NCI-H146 treated with DMSO at 0.1 percent for 48 hours (cell line): ENCODE results near the gene FARS2.
A peak's percentile ranks its signal among the peaks of the same experiment; 100 is the strongest.

Experiments used
- DNase-seq: peaks from one replicate; lab custom pipeline; 2025; ENCODE audit not compliant: unreplicated experiment; lab: John Stamatoyannopoulos, UW

Gene FARS2

GRCh38 chr6:5365436-5366195 lies 104.3 kb downstream of the FARS2 start:
- DNase-seq = no peak

DNA sequence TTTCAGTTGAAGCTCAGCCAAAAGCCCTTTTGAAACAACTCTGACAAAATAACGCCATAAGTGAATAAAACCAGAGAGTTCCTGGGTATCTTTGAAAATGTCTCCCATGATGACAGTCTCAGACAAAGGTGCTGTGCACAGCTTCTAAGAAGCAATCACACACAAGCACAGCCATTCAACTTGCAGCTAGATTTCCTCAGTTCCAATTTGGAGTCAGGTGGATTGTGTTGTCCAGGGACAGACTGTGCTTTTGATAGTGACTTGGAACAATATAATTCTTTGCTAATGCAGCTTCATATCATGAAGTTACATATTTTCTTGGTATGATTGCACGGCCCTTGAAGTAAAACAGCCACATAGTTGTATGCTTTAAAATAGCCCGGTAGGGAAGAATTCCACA lies 105.6 kb downstream of the FARS2 start:
- DNase-seq = no peak

GRCh38 chr6:5367510-5367909 lies 106.2 kb downstream of the FARS2 start:
- no peak for DNase-seq

- no peak for DNase-seq
Observed at GRCh38 chr6:5373430-5373829, 112.1 kb downstream of the FARS2 start.

- DNase-seq = no peak
Observed at GRCh38 chr6:5378331-5378730, 117.0 kb downstream of the FARS2 start.

DNA sequence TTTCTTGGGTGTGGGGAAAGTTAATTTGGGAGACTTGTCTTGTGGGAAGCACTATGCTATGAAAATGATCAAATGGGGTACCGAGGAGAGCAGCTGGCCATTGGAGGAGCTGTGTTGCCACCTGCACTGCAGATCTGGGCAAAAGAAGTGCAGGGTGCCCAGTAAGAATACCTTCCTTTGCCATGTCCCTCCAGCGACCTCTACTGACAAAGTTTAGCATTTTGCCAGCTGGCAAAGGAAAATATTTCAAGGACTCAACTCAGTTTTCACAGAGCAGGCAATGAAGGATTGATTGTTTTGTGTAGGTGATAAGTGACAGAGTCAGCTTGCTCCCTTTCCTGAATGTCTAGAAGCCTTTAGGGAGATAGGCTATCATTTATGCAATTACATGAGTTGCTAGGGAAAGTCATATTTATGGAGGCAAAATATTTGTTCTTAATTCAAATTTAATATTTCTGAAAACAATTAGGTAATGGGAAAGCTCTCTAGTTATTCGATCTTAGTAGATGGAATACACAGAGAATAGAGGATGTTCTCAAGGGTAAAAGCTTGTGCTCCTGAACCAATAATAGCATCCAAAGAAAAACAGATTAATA lies 118.4 kb downstream of the FARS2 start:
- DNase-seq = no peak

DNA sequence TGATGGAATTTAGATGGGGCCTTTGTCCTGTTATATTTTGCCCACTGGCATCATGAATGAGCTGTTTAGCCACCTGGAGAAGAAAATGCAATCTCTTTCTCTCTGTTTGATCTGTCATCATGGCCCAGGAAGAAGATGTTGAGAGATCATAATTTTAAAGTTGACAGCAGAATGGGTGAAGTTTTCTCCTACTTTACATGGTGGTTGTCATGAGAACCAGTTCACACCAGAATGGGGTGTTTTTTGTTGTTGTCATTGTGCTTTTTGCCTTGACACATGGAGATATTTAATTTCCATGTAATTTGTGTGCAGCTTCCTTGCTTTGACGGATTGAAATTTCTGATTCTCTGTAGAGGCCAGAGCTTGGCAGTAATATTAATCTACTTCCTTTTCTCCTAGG lies 122.5 kb downstream of the FARS2 start:
- no peak for DNase-seq

DNA sequence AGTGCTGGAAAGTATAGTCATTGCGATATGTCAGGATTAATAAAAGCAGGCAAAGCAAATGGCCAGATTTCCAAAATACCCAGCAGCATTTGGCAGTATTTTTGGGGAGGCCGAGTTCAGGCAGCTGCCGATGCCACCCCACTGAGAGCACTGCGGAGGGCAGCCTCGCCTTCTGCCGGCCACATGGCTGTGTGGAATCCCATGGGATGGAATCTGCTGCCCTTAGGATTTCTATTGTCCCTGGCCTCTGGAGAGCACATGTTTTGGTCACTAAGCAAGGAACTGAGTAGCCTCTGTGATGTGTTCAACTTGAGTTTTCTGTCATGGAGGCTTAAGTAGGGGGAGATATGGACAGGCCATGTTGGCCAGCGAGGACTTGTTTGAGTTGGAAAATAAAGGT lies 123.0 kb downstream of the FARS2 start:
- DNase-seq = no peak

- DNase-seq = no peak
Observed at GRCh38 chr6:5388326-5388725, 127.0 kb downstream of the FARS2 start.

GRCh38 chr6:5389086-5389745 lies 127.9 kb downstream of the FARS2 start:
- no peak for DNase-seq

DNA sequence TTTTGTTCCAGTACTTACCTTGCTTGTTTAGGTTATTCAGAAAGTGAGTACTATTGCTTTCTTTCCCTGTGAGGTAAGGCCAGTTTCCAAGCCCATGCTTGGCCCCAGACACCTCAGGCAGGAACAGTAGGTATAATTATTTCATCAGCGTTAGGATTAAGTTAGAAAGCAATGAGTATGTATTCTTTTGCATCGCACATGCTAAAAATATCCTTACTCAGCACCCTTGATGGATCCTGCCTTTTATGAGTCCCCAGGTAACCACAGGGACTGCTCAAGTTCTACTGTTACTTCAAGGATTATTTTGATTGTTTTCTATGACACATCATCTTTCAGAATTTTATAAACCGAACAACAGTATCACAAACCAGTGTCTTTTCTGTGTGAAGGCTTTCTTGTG lies 128.9 kb downstream of the FARS2 start:
- no peak for DNase-seq

- DNase-seq = no peak
Observed at GRCh38 chr6:5394280-5394679, 133.0 kb downstream of the FARS2 start.

- DNase-seq = no peak
Observed at GRCh38 chr6:5395719-5396118, 134.4 kb downstream of the FARS2 start.

GRCh38 chr6:5398530-5398929 lies 137.2 kb downstream of the FARS2 start:
- peak; percentile 20 for DNase-seq

- DNase-seq = no peak
Observed at GRCh38 chr6:5399391-5399790, 138.1 kb downstream of the FARS2 start.

- no peak for DNase-seq
Observed at GRCh38 chr6:5401845-5402738, 140.8 kb downstream of the FARS2 start.

DNA sequence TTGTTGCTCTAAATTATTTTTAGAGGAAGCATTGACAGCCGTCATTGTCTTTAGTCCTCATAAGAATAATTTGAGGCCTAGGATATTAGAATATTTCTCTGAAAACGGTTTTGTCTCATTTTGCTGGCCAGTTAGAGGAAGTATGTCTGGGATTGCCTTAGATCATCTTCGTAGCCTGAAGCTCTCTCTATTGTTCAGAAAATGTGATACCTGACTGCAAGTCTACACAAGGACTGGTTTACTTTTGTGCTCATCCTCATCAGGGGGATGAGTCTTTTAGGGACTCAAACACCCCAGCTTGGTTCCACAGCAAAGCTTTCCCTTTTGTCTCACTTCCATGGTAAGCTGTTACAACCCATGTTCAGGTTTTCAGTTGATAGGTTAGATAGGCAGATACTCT lies 141.8 kb downstream of the FARS2 start:
- DNase-seq = no peak

DNA sequence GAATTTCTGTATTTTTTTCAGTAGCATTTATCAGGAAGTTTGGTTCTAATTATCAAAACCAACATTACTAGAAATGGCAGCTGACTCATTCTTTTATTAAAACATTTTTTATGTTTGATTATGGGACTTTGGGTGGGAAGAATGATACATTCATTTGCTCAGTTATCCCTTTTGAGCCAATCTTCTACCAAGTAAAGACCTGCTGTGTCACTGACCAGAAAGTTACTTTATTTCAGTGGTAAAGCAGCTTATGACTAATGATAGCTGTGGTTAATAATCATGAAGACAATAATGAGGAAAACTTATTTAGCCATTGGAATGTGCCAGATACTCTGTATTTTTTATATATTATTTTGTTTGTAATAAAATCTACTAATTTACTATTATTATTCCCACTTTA lies 142.3 kb downstream of the FARS2 start:
- DNase-seq = no peak

DNA sequence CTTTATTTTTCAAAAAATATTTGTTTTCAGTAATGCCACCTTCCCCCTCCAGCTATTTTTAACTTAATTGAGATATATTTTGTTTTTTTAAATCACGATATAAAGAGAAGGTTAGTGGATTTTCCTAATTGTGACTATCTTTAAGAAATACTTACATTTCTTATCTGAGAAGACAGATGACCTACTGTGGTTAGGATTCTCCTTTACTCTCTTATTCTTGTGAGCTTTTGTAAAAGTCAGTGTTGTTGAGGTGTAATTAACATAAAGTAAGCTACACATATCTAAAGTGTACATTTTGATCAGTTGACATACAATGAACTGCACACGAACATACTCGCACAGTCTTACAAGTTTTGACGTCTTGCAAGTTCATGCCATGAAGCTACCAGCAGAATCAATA lies 144.7 kb downstream of the FARS2 start:
- DNase-seq = no peak

DNA sequence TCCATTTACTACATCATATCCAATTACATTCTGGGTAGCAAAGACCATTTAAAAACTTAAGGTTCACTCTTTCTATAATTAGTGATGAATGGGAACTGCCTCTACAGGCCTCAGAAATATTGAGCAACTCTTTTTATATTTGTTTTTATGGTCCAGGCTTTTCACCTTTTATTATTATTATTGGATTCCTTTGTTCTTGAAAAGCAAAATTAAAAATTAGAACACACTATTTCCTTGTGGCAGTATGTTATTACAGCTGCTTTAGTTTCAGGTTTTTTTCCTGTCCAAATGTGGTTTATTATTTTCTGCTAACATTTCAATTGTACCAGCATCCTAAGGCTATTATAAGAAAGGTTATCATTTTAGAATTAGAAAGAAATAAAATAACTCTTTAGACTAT lies 150.1 kb downstream of the FARS2 start:
- no peak for DNase-seq

DNA sequence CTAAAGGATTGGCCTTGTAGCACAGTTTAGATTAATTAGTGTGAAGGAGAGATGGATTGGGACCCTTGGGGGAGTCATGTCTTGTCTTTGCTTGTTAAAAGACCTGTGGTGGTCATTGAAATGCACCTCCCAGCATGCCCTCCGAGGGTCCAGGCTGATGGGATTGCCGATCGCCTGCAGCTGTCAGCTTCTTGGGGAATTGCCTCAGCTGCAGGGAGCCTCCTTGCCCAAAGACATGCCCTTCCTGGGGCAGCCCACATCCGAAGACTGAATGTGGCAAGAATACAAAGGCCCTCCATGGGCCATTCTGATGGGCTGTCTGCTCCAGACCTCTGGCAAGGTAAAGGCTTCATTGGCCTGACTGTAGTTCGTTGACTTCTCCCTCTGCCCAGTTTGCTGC lies 150.7 kb downstream of the FARS2 start:
- no peak for DNase-seq
